NCI-H1092 treated with DMSO at 0.1 percent for 48 hours (cell line): ENCODE measurements around the gene CDC42SE1.

ENCODE experiments used
- DNase-seq: peaks from one replicate; lab custom pipeline; 2025; lab: John Stamatoyannopoulos, UW

The CDC42SE1 gene

DNA sequence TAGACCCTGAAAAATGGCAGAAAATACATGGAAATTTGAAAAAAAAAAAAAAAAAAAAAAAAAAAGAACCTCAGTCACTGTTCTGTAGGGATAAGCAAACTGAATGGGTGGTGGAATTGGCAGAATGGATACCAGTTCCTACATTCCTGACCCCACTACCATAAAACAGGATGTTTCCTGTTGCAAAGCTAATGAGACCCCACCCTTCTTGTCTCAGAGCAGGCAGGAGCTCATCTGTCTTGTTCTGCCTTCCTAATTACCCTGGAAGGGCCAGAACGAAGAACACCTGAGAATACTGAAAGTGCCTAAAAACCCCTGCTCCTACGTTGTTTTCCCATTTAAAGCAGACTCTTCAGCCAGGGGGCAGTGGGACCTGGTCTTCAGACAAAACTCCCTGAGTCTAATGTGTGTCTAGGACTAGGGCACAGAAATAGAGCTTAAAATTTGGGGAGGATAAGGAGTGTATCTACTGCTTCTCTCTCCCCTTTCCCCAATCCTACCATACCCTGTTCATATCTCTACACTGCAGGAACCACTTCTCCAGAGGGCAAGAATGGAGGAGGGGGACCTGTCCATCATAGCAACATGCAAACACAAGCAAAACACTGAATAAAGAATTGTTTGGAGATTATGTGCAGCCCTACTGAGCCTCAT lies 7.9 kb downstream of the CDC42SE1 start:
- DNase-seq = no peak

GRCh38 chr1:151050051-151050688 lies 9.3 kb downstream of the CDC42SE1 start:
- DNase-seq = no peak

- no peak for DNase-seq
Observed at GRCh38 chr1:151049458-151049857, 10.0 kb downstream of the CDC42SE1 start.

DNA sequence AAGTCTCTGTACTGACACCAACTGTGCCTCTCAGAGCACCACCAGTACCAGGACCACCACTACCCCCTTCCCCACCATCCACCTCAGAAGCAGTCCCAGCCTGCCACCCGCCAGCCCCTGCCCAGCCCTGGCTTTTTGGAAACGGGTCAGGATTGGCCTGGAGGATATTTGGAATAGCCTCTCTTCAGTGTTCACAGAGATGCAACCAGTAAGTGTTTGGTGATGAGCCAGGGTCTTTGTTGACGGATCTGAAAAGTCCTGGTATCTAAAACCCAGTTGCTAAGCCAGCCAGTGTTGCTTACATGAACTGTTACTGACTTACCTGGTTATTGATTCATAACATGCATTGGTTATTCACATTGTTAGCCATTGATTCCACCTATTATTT lies 10.8 kb downstream of the CDC42SE1 start:
- no peak for DNase-seq

DNA sequence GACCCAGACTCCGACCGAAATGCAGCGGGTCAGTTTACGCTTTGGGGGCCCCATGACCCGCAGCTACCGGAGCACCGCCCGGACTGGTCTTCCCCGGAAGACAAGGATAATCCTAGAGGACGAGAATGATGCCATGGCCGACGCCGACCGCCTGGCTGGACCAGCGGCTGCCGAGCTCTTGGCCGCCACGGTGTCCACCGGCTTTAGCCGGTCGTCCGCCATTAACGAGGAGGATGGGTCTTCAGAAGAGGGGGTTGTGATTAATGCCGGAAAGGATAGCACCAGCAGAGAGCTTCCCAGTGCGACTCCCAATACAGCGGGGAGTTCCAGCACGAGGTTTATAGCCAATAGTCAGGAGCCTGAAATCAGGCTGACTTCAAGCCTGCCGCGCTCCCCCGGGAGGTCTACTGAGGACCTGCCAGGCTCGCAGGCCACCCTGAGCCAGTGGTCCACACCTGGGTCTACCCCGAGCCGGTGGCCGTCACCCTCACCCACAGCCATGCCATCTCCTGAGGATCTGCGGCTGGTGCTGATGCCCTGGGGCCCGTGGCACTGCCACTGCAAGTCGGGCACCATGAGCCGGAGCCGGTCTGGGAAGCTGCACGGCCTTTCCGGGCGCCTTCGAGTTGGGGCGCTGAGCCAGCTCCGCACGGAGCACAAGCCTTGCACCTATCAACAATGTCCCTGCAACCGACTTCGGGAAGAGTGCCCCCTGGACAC lies 11.3 kb downstream of the CDC42SE1 start:
- DNase-seq = peak; percentile 77

DNA sequence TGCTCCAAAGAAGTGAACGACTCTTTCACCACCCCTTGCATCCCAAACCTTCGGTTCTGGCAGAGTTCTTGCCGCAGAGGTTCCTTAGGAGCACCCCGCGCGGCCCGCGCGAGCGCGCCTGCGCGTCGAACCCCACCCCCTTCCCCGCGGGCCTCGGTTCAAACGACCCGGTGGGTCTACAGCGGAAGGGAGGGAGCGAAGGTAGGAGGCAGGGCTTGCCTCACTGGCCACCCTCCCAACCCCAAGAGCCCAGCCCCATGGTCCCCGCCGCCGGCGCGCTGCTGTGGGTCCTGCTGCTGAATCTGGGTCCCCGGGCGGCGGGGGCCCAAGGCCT lies 11.9 kb downstream of the CDC42SE1 start, which contains the start of gene C1orf56:
Gene C1orf56, plus strand, starts transcription at position 161 of the 334 bp plus-strand sequence. Its CDS starts 97 bp downstream, at position 258.
- DNase-seq = peak; percentile 87

DNA sequence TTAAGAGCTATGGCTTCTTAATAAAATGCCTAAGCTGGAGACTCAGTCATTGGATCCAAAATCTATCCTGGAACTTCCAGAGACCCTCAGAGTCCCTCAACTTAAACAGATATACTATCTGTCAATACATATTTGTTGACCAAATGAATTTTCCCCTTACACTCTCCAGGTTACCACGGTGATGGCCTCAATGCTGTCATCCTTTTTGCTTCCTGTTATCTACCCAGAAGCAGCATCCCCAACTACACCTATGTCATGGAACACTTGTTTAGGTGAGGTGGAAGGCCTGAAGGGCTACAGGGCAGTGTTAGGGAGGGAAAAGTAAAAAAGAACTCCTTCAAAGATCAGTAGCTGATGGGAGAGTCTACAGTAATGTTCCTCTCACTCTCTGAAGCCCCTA lies 16.3 kb downstream of the CDC42SE1 start:
- no peak for DNase-seq

DNA sequence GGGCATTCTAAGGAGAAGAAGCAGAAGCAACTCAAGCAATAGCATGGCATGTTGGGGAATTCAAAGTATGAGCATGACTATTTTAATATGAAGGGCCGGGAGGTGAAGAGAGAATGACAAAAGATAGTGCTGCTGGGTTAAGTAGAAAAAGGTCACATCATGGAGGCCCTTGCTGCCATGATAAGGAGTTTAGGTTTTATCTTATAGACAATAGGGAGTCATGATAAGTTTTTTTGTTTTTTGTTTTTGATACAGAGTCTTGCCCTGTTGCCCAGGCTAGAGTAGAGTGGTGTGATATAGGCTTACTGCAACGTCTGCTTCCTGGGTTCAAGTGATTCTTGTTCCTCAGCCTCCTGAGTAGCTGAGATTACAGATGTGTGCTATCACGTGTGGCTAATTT lies 19.9 kb downstream of the CDC42SE1 start:
- no peak for DNase-seq

GRCh38 chr1:151037032-151037431 lies 22.4 kb downstream of the CDC42SE1 start:
- DNase-seq = no peak

GRCh38 chr1:151036356-151036755 lies 23.1 kb downstream of the CDC42SE1 start, which contains the start of gene BNIPL:
Gene BNIPL, plus strand, starts transcription at chr1:151036586. Its CDS starts 140 bp downstream, at chr1:151036726.
- DNase-seq = no peak

GRCh38 chr1:151035167-151035566 lies 24.3 kb downstream of the CDC42SE1 start:
- no peak for DNase-seq

DNA sequence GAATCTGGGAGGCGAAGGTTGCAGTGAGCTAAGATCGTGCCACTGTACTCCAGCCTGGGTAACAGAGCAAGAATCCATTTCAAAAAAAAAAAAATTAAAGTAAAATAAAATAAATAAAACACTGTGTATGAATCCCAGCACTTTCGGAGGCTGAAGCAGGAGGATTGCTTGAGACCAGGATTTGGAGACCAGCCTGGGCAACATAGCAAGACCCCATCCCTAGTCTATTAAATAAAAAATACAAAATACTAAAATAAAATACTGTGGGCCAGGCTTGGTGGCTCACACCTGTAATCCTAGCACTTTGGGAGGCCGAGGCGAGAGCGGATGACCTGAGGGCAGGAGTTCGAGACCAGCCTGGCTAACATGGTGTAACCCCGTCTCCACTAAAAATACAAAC lies 27.3 kb downstream of the CDC42SE1 start:
- DNase-seq = no peak

DNA sequence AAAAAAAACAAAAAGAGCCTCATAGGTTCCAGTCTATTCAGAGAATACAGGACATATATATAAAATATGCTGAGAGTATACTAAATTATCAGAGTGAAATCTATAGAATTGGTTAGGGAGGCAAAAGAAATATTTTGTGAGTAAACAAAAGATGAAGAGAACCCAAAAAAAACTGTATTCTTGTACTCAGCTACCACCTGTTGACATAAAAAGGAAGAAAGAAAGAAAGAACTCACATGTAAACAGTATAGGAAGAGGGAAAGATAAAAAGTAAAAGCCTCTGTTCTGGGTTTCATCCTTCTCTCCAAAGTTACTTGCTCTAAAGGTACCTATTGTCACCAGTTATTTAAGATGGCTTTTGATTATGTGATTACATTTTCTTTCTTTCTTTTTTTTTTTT lies 33.0 kb downstream of the CDC42SE1 start:
- no peak for DNase-seq

GRCh38 chr1:151024540-151025146 lies 34.8 kb downstream of the CDC42SE1 start:
- peak; percentile 57 for DNase-seq

- DNase-seq = peak; percentile 16
Observed at GRCh38 chr1:151013518-151013917, 45.9 kb downstream of the CDC42SE1 start.

DNA sequence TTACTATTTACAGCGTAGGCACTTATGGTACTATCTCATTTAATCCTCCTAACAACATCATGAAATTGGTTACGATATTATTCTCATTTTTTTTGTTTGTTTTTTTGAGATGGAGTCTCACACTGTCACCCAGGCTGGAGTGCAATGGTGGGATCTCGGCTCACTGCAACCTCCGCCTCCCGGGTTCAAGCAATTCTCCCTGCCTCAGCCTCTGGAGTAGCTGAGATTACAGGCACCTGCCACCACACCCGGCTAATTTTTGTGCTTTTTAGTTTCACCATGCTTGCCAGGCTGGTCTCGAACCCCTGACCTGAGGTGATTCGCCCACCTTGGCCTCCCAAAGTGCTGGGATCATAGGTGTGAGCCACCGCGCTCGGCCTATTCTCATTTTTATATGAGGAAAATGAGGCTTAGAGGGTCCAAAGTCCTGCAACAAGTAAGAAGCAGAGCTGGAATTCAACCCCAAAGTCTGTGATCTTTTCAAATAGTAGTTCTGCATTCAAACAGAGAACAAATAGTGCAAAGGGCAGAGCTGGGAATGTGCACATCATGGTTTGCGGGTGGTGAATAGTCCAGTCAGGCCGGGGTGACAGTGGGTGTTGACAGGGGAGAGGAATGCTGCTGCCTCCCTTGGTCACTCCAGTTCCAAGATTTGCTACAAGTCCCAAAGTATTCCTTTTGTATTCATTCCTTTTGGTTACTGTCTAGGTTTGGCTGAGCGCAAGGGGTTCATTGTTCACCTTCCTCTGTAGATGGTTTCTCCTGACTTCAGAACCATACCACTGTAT lies 46.5 kb downstream of the CDC42SE1 start:
- no peak for DNase-seq

- no peak for DNase-seq
Observed at GRCh38 chr1:151011154-151011850, 48.1 kb downstream of the CDC42SE1 start.

DNA sequence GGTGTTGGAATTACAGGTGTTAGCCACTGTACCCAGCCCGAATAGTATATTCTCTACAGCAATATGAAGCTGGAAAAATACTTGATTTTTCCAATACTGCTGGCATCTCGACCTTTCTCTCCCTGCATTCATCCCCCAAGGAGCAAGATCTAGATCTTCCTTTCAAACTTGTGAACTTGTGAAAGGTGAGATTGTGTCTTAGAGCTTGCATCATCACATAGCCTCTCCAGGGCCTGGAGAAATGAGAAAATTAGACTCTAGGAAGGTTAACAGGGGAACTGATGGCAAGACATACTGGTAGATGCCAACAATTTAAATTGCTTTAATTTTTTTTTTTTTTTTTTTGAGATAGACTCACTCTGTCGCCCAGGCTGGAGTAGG lies 49.1 kb downstream of the CDC42SE1 start:
- no peak for DNase-seq

GRCh38 chr1:151009674-151010345 lies 49.6 kb downstream of the CDC42SE1 start:
- no peak for DNase-seq

- no peak for DNase-seq
Observed at GRCh38 chr1:151009206-151009587, 50.2 kb downstream of the CDC42SE1 start.
